ENCODE measurements around the gene ITIH4.

The ITIH4 gene

DNA sequence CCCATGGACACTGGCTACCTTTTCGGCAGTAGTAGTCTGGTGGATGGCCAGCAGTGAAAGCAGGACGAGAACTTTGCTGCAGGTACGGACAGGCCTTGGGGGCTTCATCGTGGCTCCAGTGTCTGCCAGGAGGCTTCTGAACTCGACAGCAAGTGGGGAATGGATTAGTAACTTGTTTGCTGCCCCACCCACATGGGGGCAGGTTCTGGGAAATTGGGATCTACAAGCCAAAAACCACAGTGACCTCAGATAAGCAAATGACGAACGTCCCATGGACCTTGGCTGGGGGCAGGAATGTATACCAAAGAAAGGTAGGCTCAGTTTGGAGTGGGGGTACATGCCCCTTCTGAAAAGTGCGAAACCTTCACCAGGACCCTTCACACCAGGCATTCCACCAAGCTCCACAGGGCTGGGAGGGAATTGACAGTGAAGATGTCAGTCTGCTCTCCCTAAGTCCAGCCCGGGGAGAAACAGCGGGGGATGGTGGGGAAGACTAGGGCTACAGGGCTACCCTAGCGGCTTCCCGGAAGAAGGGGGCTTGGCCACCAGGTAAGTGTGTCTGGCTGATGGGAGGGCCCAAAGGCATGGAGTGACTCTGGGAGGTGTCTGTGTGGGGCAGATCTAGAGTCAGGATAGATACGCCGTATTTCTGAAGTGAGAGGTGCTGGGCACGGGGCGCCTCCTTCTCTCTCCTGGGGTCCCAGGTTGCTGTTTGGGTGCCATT is at the start of gene ITIH4:
Gene ITIH4, minus strand, starts transcription at position 138 of the 724 bp plus-strand sequence. Its CDS starts 30 bp downstream, at position 108.
- DNase-seq (ENCODE audit: low read depth in 2 of 2), result no peak

DNA sequence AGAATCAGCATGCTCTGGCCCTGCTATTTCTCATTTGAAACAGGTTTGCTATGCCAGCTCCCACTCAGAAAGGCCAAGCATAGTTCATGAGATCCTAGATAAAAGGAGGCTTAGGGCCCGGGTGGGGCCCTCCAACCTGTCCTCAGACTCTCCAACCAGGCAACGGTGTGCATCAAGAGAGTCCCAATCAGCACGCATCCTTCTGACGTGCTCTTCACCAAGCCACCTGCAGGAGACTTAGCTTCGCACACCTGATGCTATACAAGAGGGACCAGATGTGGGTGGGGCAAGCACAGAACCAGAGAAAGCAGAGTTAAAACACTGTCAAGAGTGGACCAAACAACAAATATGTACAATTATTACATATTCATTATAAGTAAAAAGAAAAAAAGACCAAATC is 49.6 kb upstream of the ITIH4 start:
- DNase-seq (ENCODE audit: low read depth in 2 of 2), result no peak

DNA sequence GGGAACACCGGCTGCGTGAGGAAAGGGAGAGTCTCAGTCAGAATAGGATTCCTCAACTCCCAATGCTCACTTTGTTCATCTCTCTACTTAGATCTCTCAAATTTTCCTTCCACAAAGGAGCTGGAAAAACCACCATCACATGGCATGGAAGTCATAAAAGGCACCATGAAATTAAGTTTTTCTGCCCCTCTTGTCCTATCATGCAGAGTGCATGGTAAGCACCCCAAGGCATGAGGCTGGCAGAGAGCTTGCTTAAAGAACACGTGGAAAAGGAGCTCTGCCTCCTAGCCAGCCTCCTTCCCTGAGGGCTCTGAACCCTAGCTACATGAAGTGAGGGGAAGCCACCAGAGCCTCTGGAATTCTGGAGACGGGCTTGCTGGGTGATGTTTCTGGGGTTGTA is 49.1 kb upstream of the ITIH4 start:
- no peak for DNase-seq (ENCODE audit: low read depth in 2 of 2)

DNA sequence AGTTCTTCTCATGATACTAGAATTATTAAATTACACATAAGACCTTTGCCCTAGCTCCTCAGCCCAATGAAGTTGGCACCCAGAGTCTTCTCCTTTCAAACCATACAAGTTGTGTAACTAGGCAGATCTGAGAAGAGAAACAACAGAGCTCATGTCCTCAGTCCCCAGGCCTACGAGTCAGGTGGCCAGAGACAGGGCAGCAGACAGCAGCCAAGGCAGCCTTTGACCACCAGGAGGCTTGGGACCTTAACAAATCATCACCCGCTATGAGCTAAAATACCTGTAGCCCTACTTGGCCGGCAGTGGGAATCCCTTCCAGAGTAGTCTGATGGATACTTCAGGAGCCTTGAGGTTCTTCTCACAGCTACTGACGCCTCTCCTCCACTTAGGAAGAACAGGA is 48.6 kb upstream of the ITIH4 start:
- DNase-seq (ENCODE audit: low read depth in 2 of 2), result no peak

DNA sequence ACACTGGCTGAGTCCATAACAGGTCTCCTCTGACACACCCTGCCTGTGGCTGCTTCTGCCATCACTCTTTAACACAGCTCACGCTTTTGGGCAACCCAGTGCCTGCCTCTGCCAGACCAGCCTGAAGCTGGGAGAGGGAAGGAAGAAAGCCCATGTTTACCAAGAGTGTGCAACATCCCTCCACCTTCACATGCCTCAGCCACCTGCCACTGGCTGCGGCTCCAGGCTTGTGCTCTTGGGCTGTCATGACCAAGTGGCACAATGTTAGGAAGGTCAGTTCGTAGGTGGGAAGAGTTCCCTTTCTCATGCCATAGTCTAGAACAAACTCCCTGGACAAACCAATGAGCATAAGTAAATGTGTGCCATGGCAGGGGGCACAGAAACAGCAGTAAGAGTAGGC is 46.6 kb upstream of the ITIH4 start:
- no peak for DNase-seq (ENCODE audit: low read depth in 2 of 2)

DNA sequence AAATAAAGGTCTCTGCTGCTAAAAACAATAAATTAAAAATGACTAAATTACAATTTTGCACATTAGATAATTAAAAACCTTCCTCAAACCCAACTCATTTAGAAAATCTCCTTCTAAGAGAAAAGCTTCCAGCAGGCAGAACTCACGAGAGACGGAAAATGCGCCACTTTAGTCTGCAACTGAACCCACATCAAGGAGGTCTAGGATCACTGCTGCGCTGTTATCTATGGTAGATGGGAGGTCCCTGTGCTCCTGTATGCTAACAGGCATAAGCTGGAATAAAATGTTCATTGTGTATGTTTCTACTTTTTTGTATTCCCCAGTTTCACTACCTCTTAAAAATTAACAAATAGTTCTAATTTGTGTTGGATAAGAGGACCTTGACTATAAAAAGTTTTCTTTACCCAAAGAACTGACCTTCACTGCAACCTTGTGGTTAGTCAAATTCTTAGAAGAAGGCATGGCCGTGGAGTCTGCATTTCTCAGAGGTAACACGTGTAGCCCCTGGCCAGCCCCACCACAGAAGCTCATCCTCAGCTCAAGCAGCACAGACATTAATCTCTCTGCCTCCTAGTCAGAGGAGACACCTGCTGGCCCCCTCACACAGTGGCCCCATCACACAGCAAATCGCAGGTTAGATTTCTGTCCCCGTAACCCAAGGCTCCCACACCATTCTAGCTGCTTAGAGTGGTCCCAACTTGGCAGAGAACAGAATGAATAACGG is 44.6 kb upstream of the ITIH4 start:
- no peak for DNase-seq (ENCODE audit: low read depth in 2 of 2)

DNA sequence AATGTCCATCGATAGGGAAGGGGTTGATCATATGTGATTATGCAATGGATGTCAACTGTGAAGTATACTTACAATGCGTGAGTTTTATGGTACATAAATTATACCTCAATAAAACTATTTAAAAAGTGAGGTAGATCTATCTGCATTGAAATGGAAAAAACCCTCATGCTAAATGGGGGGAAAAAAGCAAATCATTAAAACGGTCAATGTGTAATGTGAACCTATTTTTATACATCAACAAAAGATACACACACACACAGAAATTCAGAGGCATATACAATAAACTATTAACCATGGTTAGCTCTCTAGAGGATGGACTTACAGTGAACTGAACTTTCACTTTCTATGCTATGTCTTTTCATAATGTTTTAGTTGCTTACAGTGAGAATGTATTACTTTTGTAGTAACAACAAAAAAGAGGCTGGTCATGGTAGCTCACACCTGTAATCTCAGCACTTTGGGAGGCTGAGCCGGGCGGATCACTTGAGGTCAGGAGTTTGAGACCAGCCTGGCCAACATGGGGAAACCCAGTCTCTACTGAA is 43.8 kb upstream of the ITIH4 start:
- DNase-seq (ENCODE audit: low read depth in 2 of 2), result no peak

DNA sequence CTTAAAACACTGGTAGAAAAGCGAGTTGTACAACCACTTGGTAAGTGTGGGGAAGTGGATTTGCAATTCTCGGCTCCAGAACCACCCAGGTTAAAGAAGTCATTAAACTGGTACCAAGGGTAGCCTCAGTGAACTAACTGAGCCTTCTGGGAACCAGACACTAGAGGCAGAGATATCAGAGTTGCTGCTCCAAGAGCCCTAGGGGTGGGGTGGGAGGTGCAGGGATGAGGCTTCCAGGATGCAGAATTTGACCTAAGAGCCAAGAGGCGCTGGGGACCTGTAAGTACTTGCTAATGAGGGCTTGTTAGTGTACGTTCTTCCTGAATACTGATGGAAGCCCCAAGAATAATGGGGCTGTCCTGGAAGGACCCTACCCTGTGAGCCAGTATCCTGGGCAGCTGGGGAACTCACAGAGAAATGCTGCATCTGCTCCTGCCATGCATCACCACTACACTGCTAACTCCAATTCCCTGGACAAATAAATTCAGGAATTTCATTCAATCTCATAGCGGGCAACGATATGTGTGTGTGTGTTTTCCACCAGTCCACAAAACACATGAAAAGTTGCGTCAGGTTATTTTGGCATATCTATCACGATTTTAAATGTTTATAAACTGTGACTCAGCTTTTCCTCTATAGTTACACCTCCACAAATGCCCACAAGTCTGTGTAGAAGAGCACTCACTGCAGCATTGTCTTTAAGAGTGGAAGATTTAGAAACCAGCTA is 43.1 kb upstream of the ITIH4 start:
- no peak for DNase-seq (ENCODE audit: low read depth in 2 of 2)

DNA sequence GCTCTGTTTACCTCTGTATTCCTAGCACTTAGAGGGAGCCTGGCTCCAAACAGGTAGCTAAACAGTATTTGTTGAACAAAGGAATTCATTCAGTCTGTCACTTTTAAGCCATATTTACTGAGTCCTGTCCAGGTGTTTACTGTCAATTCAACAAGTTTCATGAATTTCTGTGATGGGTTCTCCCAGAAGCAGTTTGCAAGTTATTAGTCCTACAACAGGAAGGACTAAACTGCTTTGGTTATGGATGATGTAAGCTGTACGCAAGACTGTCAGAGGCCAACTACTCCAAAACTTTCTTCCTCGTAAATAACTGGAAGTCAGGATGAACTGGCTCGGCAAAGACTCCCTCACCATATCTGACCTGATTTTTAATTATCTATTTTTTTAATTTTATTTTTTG is 41.8 kb upstream of the ITIH4 start:
- no peak for DNase-seq (ENCODE audit: low read depth in 2 of 2)

DNA sequence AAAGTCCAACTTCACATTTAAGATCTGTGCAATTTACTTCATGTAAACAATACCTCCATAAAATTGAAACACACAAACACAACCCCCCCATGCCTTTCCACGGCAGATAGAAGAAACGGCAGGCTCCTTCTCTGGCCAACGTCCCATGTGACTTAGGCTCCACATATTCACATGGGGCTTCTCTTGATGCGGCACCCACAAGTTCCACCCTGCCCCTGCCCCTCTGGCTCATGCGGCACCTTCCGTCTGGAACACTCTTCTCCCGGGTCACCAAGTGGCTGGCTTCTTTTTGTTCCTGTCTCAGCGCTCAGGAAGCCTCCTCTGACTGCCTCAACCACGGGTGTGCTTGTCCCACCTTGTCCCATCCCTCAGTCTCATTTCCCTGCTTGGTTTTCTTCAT is 41.3 kb upstream of the ITIH4 start:
- no peak for DNase-seq (ENCODE audit: low read depth in 2 of 2)

DNA sequence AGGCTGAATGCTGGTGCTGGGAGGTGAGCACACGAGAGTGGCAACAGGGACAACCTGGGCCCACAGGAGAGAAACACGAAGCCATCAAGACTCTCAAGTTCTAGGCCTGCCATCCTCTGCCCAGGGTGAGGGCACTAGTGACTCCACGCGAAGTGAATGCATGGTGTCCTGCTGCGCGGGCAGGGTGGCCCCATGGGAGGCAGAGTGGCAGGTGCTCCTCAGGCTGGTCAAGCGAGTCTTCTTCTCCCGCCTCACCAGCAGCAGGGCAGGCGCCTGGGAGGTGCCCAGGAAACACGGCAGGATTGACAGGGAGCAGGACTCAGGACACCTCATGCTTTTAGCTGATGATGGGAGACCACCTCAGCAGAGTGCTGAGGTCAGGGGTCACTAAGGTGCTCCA is 40.0 kb upstream of the ITIH4 start:
- DNase-seq (ENCODE audit: low read depth in 2 of 2), result no peak

DNA sequence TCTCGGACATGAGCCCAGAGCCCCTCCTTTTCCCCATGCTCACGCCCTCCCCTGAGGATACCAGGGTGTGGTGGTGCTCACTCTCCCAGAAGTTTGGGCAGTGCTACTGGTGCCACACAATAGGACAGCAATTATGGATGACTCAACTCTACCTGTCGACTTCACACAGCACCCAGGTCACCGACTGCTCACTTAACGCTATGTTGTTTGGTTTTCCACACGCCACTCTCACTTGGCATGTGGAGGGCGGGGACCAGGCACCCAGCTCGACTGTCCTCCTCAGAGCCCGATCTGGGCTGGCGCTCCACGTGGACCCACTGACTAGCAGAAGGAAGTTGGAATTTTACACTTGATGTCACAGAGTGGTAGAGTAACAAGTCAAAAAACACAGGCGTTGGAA is 36.0 kb upstream of the ITIH4 start:
- DNase-seq (ENCODE audit: low read depth in 2 of 2), result no peak

DNA sequence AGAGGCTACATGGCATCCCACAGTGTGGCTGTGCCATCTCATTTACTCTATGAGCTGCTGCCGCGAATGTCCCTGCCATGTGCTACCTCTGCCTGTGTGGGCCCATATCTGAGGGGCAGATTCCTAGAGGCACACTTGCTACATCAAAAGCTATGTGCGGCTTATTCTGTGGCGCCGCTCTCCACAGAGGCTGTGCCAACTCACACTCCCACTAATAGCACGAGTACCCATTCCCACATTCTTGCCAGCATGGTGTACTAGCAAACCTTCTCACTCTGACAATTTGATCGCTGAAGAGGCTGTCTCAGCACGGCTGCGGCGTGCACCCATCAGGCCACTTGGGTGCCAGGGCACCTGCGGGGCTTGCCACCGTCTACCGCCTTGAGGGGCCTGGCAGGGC is 35.5 kb upstream of the ITIH4 start:
- no peak for DNase-seq (ENCODE audit: low read depth in 2 of 2)

DNA sequence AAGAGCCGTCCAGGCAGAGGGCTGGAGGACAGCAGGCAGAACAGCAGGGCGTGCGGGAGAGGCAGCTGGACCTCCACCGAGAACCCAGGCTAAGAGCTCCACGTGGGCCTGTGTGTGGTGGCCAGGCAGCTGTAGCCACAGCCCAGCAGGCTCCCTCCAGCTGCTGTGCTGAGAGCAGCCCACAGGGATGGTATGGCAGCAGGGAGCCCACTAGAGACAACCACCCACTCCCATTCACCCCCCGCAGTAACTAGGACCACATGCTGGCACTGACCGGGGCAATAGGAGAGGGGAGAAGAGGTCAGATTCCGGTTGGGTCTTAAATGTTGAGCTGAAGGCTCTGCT is 29.9 kb upstream of the ITIH4 start:
- DNase-seq (ENCODE audit: low read depth in 2 of 2), result no peak

DNA sequence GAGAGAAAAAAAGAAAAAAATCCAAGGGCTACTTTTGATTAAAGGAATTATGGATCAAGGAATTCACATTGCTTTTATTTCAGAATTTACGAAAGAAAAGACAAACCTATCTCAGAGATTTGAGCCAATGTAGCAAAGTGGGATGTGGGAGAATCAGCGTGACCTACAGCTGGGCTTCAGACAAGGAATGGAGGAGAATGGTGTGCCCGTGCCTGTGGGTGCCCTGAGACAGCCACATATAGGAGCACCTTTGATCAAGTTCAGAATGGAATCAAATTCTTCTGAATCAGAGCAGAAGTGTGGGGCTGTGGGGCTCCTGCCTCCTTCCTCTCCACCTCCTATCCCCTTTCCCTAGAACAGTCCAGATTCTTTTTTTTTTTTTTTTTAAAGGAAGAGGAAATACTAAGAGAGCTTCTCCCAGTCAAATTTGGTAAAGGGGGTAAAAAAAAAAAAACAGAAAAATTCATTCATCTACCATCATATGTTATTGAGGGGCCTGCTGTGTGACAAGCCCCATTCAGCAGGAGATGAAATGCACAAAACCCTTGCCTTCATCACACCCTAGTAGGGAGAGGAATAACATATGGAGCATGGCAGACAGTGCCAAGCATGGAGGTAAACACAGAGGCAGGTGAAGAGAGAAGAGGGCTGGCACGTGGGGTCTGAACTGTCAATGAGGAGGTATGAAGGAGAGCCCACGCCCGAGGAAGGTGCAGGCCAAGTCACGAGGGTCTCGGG is 29.4 kb upstream of the ITIH4 start:
- DNase-seq (ENCODE audit: low read depth in 2 of 2), result no peak

DNA sequence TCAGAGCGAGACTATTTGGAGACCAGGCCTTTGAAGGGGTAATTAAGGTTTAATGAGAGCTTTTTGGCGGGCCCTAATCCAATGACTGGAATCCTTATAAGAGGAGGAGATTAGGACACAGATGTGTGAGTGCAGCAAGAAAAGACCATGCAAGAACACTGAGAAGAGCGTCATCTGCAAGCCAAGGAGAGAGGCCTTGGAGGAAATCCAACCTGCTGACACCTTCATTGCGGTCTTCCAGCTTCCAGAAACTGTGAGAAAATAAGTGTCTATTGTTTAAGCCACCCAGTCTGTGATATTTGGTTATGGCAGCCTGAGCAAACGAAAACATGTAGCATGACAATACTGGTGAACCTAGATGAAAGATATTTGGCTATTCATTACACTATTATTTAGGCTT is 27.4 kb upstream of the ITIH4 start:
- DNase-seq (ENCODE audit: low read depth in 2 of 2), result no peak

DNA sequence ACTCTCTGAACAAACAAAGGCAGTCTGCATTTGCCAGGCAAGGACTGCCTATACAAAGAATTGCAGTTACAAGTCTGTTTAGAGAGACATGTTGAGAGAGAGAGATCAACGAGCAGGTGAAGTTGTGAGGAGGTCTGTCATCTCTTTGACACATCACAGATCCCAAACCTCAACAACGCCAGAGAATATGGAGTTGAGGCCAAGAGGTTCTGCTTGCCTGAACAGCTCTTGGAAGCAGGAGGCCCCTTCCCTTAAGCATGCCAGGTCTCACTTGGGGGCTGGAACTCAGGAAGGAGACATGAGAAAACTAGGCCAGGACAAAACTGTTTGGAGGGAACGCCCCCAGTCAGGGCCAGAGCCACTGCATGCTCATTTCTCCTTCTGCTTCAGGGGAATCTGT is 26.7 kb upstream of the ITIH4 start:
- no peak for DNase-seq (ENCODE audit: low read depth in 2 of 2)

DNA sequence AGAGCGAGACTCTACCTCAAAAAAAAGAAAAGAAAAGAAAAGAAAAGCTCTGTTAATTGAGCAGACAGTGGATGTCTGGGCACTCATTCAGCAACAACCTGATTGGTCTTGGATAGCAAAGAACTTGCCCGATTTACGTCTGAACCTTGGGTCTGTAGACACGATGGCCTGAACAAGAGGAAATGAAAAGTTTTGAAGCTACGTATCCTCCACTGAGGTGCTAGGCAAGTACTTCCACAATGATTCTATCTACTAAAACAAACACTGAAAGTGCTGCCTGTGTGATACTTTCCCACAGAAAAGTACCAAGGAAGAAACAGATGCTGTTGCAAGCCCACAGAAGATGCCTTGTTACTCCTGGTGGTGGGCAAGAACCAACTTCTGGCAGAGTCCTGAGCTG is 26.2 kb upstream of the ITIH4 start:
- no peak for DNase-seq (ENCODE audit: low read depth in 2 of 2)

DNA sequence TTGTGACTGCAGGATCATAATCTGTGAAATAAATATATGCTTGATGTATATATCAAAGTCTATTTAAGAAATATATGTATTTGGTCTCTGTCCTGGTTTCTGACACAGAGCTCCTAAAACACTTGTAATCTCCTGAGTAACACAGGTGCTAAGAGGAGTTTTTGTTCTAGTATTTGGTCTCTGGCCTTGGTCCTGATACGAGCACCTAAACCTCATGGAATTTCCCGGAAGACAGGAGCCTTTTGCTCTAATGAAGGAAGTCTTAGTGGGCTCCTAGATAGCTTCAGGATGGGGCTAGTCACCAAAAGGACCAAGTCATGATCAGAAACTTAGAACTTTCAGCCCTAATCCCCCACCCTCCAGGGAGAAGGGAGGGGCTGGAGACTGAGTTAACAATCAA is 23.5 kb upstream of the ITIH4 start:
- no peak for DNase-seq (ENCODE audit: low read depth in 2 of 2)

DNA sequence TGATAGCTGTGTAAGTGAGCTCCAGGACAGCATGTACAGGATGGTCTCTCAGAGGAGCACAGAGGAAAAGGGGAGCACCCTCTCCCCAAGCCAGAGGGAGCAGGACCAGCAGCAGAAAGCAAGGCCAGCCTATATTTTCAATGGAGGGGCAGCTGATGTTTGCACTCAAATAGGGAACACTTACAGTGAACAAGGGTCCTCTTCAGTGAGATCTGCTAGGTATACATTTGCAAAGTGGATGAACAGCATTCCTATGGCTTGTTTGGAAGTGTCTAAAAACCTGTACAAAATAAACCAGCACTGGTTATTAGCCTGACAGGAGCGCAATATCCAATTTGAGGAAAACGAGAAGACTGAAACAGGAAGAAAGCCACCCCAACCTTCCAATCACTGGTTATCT is 21.9 kb upstream of the ITIH4 start:
- no peak for DNase-seq (ENCODE audit: low read depth in 2 of 2)

DNA sequence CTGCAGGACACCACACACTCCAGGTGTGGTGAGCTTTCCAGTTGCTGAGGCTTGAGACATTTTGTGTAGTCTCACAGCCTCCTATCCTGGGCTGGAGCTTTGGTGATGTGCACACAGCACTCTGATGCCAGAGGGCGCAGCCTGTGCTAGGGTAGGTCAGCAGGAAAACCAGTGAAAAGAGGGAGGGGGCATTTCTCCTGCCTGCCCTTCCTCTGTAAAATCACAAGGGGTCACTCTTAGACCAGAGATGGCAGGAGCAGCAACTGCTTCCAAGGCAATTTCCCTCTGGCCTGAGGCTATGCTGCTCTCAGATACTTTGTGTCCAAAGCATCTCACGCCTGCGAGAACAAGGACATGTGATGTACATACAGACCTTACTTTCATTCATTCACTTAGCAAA is 20.9 kb upstream of the ITIH4 start:
- peak in 1 of 2 donors; percentile 7 for DNase-seq (ENCODE audit: low read depth in 2 of 2)

DNA sequence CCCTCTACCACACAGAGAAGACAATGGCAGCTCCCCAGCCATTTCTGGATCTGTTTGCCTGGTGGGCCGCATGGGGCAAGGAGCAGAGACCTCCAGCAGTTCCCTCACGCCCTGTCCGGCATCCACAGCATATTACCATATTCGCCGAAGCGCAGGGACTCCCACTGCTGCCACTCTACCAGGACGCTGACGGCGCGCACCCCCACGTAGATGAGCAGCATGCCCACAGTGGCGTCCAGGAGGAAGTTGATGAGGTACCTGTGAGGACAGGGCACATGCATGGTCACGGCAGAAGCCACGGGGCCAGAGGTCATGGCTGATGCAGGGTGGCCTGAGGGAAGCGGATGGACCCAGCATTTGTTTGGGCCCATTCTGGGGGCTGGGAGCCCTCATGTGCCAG is 19.2 kb upstream of the ITIH4 start:
- no peak for DNase-seq (ENCODE audit: low read depth in 2 of 2)

Measured in stimulated activated CD4-positive, alpha-beta T cell treated with anti-CD3 and anti-CD28 coated beads, Interleukin-15, amount 100 ng/mL, for 48 hours (primary cell).